HG03457 (cell line): ENCODE measurements around the gene GHSR.

Source experiments
- ATAC-seq: cut with Tn5 transposase; IDR thresholded peaks from one replicate; pipeline ENCODE4 v1.9.1; 2021; ENCODE audit warnings: moderate number of reproducible peaks; ENCODE audit not compliant: unreplicated experiment

Gene GHSR

GRCh38 chr3:172438186-172438585 lies 10.1 kb downstream of the GHSR start:
- no peak for ATAC-seq

GRCh38 chr3:172437713-172438112 lies 10.5 kb downstream of the GHSR start:
- ATAC-seq = no peak

- ATAC-seq = no peak
These were observed 32.9 kb downstream of the GHSR start for GRCh38 chr3:172415323-172415722.

- no peak for ATAC-seq
These were observed 36.7 kb downstream of the GHSR start for GRCh38 chr3:172411478-172411947.

GRCh38 chr3:172410702-172411477 lies 37.4 kb downstream of the GHSR start:
- ATAC-seq = no peak

- no peak for ATAC-seq
These were observed 40.4 kb downstream of the GHSR start for GRCh38 chr3:172407872-172408271.

- ATAC-seq = no peak
These were observed 42.3 kb downstream of the GHSR start for GRCh38 chr3:172405914-172406313.

GRCh38 chr3:172404237-172404962 lies 43.9 kb downstream of the GHSR start:
- ATAC-seq = no peak

- no peak for ATAC-seq
These were observed 45.2 kb downstream of the GHSR start for GRCh38 chr3:172402892-172403643.

GRCh38 chr3:172402090-172402489 lies 46.2 kb downstream of the GHSR start:
- no peak for ATAC-seq

GRCh38 chr3:172398484-172398883 lies 49.8 kb downstream of the GHSR start:
- ATAC-seq = no peak

- ATAC-seq = no peak
These were observed 50.4 kb downstream of the GHSR start for GRCh38 chr3:172397716-172398405.

- ATAC-seq = no peak
These were observed 51.9 kb downstream of the GHSR start for GRCh38 chr3:172396400-172396799.

- no peak for ATAC-seq
These were observed 53.6 kb downstream of the GHSR start for GRCh38 chr3:172394692-172395091.
